HepG2 (cell line): ENCODE measurements around the gene FBXL4. TPM values are rescaled to one million over a fixed set of nuclear protein-coding genes. Genes with fewer than 3 reads are reported as not detected.

Source experiments
- AGO1 ChIP-seq: fragments of 200-400 bp; formaldehyde crosslinking; IDR thresholded peaks from 2 replicates; pipeline ENCODE4 v1.6.1; 2017; ENCODE audit warnings: mild to moderate bottlenecking, low read depth, low read length, moderate library complexity; ENCODE audit not compliant: poor library complexity, severe bottlenecking
- CEBPG ChIP-seq: IDR thresholded peaks from 2 replicates; pipeline ENCODE4 v1.6.1; 2016
- HOMEZ ChIP-seq: IDR thresholded peaks from 2 replicates; pipeline ENCODE4 v1.6.1; 2016; ENCODE audit warnings: low read depth
- KLF16 ChIP-seq, 2 experiments: sonication (generic) in 1 of 2; formaldehyde crosslinking in 1 of 2; IDR thresholded peaks; 2 replicates each; pipeline versions ENCODE4 v1.6.1 to v1.8.0; 2016 to 2023; ENCODE audit warnings: missing genetic modification reagents in 2 of 2, missing compliant biosample characterization in 1 of 2
- MAFK ChIP-seq, 2 experiments: IDR thresholded peaks in 1 of 2; conservative IDR thresholded peaks in 1 of 2; 2 replicates each; pipeline ENCODE4 v1.6.1; 2011; ENCODE audit warnings: improper control_type of control experiment in 2 of 2, low read length in 2 of 2
- MED8 ChIP-seq: sonication (generic); formaldehyde crosslinking; IDR thresholded peaks from 2 replicates; pipeline ENCODE4 v1.8.1; 2023; ENCODE audit warnings: mild to moderate bottlenecking, missing genetic modification reagents; ENCODE audit not compliant: insufficient replicate concordance
- NCOA1 ChIP-seq: sonication (generic); formaldehyde crosslinking; IDR thresholded peaks from 2 replicates; pipeline ENCODE4 v1.9.0; 2021; ENCODE audit warnings: missing genetic modification reagents
- PRDM10 ChIP-seq: sonication (generic); formaldehyde crosslinking; IDR thresholded peaks from 2 replicates; pipeline ENCODE4 v1.4.0; 2020; ENCODE audit warnings: low read depth, missing genetic modification reagents
- PRMT3 ChIP-seq: sonication (generic); formaldehyde crosslinking; IDR thresholded peaks from 2 replicates; pipeline ENCODE4 v1.8.1; 2022; ENCODE audit warnings: low read depth, mild to moderate bottlenecking, moderate library complexity, missing genetic modification reagents, borderline replicate concordance
- REPIN1 ChIP-seq: sonication (generic); formaldehyde crosslinking; IDR thresholded peaks from 2 replicates; pipeline ENCODE4 v1.8.0; 2022; ENCODE audit warnings: missing genetic modification reagents, low read depth, mild to moderate bottlenecking, borderline replicate concordance
- SATB2 ChIP-seq: sonication (generic); formaldehyde crosslinking; IDR thresholded peaks from 2 replicates; pipeline ENCODE4 v1.5.0; 2020; ENCODE audit warnings: missing genetic modification reagents
- SIN3A ChIP-seq: IDR thresholded peaks from 2 replicates; pipeline ENCODE4 v1.6.1; 2011; ENCODE audit warnings: low read depth, mild to moderate bottlenecking, control low read depth, low read length, borderline replicate concordance
- SSRP1 ChIP-seq: IDR thresholded peaks from 2 replicates; pipeline ENCODE4 v1.6.1; 2016; ENCODE audit warnings: control low read depth
- THAP11 ChIP-seq: IDR thresholded peaks from 2 replicates; pipeline ENCODE4 v1.6.1; 2016; ENCODE audit warnings: missing biosample characterization, missing genetic modification reagents
- ZNF263 ChIP-seq: sonication (generic); formaldehyde crosslinking; IDR thresholded peaks from 2 replicates; pipeline ENCODE4 v1.4.0; 2020; ENCODE audit warnings: missing genetic modification reagents
- ZNF30 ChIP-seq: sonication (generic); formaldehyde crosslinking; IDR thresholded peaks from 2 replicates; pipeline ENCODE4 v1.5.0; 2020; ENCODE audit warnings: mild to moderate bottlenecking, missing genetic modification reagents
- ZNF614 ChIP-seq: IDR thresholded peaks from 2 replicates; pipeline ENCODE4 v1.6.1; 2018; ENCODE audit warnings: missing biosample characterization, missing genetic modification reagents, inconsistent platforms, borderline replicate concordance
- ZNF615 ChIP-seq: sonication (generic); formaldehyde crosslinking; IDR thresholded peaks from 2 replicates; pipeline ENCODE4 v1.5.0; 2020; ENCODE audit warnings: mild to moderate bottlenecking, missing genetic modification reagents, borderline replicate concordance
- ZNF800 ChIP-seq: sonication (generic); formaldehyde crosslinking; IDR thresholded peaks from 2 replicates; pipeline ENCODE4 v1.4.0; 2020; ENCODE audit warnings: missing genetic modification reagents
- polyA plus RNA-seq, 8 experiments: library from polyadenylated mRNA; depleted of rRNA in 3 of 8; stranded (reverse) in 7 of 8; unstranded in 1 of 8; fragments of >200 nt; fragmentation: Illumina TruSeq in 4 of 8; extraction: Trizol in 4 of 8; gene quantifications; 2 replicates each; pipeline versions ENCODE4 v1.2.1 to v1.2.3, GENCODE V29; 2011 to 2016; ENCODE audit warnings: low read depth in 4 of 8, missing spikeins in 1 of 8, mixed read lengths in 1 of 8; ENCODE audit not compliant: insufficient read depth in 1 of 8
- total RNA-seq, 5 experiments: library from RNA; depleted of rRNA; stranded (reverse); fragments of >200 nt; fragmentation: Illumina TruSeq; extraction: Trizol; gene quantifications; 2 replicates each; pipeline ENCODE4 v1.2.3, GENCODE V29; 2016; ENCODE audit warnings: low read depth in 1 of 5
- TF ChIP-seq, protein P1 (sequence below), 2 experiments: fragments of 450-650 bp in 1 of 2; sonication (generic) in 1 of 2; formaldehyde crosslinking; IDR thresholded peaks; 2 replicates each; pipeline versions ENCODE4 v1.5.0 to v1.8.0; 2020 to 2022; ENCODE audit warnings: mild to moderate bottlenecking in 1 of 2, missing genetic modification reagents in 1 of 2

FBXL4 gene
- total and polyA plus RNA-seq, 2 of the 13 experiments (the other 11 are each of a cell fraction or from before 2014, with no cell fraction given), result 13.2 to 17.6 TPM

DNA sequence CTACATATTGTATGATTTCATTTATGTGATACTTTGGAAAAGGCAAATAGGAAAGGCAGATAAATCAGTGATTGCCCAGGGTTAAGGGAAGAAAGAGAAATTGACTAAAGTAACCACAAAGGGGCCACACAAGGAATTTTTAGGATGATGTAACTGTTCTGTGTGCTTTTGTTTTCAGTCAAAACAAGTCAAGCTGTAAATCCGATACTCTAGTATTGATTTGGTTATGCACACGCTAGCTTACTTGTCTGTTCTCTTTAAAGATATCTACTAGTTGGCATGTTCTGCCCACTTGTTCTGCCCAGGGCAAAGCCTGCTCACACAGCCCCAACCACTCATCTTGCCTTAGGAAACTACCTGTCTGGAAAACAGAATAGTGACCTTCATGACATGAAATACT lies 6.4 kb downstream of the FBXL4 start (continued):
- no peak for TF ChIP-seq SIN3A
- no peak for TF ChIP-seq AGO1
- no peak for TF ChIP-seq THAP11 (CRISPR knock-in tag)
- TF ChIP-seq ZNF800 (CRISPR knock-in tag), result no peak
- no peak for TF ChIP-seq HOMEZ
- no peak for TF ChIP-seq ZNF614 (CRISPR knock-in tag)
- no peak for TF ChIP-seq MED8 (CRISPR knock-in tag)
- no peak for TF ChIP-seq PRMT3
- no peak for TF ChIP-seq PRDM10
- TF ChIP-seq, protein P1, sequence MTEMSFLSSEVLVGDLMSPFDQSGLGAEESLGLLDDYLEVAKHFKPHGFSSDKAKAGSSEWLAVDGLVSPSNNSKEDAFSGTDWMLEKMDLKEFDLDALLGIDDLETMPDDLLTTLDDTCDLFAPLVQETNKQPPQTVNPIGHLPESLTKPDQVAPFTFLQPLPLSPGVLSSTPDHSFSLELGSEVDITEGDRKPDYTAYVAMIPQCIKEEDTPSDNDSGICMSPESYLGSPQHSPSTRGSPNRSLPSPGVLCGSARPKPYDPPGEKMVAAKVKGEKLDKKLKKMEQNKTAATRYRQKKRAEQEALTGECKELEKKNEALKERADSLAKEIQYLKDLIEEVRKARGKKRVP (CRISPR knock-in tag; IDR thresholded peaks at IDR 0.05), result peak in 1 of 2 experiments; percentile 84; a peak in 2 of 4 replicates
- no peak for TF ChIP-seq REPIN1 (CRISPR knock-in tag)
- no peak for TF ChIP-seq SSRP1 (CRISPR knock-in tag)
- peak; percentile 33; the same call in 1 of the 2 replicates for TF ChIP-seq CEBPG
- no peak for TF ChIP-seq NCOA1
- TF ChIP-seq ZNF30, result no peak
- no peak for TF ChIP-seq ZNF263 (CRISPR knock-in tag)
- TF ChIP-seq ZNF615 (CRISPR knock-in tag), result no peak
- no peak for TF ChIP-seq SATB2 (CRISPR knock-in tag)
- TF ChIP-seq MAFK (conservative IDR thresholded peaks at IDR 0.05 in 1 of 2, IDR thresholded peaks at IDR 0.05 in 1 of 2; ENCODE audit: low read length in 2 of 2), result no peak
- 0 out of 4 replicates have a peak, but pooled peaks of 1 of the 2 experiments have one; percentile 21 for TF ChIP-seq KLF16 (CRISPR knock-in tag; IDR thresholded peaks at IDR 0.05)
